Subcutaneous adipose tissue (tissue), 4 donors: ENCODE results near the gene CRNKL1. TPM values are rescaled to one million over a fixed set of nuclear protein-coding genes. Genes with fewer than 3 reads are reported as not detected.

ENCODE experiments used
- CTCF ChIP-seq: fragments of 450-650 bp; IDR thresholded peaks from one replicate; pipeline ENCODE4 v1.5.1; 2016; ENCODE audit warnings: low read depth, mild to moderate bottlenecking, control low read depth, antibody characterized with exemption, moderate library complexity
- total RNA-seq, 4 donors: library from RNA; depleted of rRNA; stranded (reverse); fragments of >200 nt; gene quantifications; one replicate each; pipeline ENCODE4 v1.1.0, GENCODE V29; 2016

The CRNKL1 gene
- total RNA-seq, 4 donors from 2014 or later = 20.2 to 38.6 (median 23.5) TPM

- TF ChIP-seq CTCF = no peak
Observed at GRCh38 chr20:20031790-20032189, 20.5 kb downstream of the CRNKL1 start.

- TF ChIP-seq CTCF = no peak
Observed at GRCh38 chr20:20027284-20027683, 25.0 kb downstream of the CRNKL1 start.

GRCh38 chr20:20024942-20025341, 27.3 kb downstream of the CRNKL1 start:
- TF ChIP-seq CTCF = no peak

- no peak for TF ChIP-seq CTCF
Observed at GRCh38 chr20:20023395-20023794, 28.9 kb downstream of the CRNKL1 start.

- no peak for TF ChIP-seq CTCF
Observed at GRCh38 chr20:20022498-20022897, 29.8 kb downstream of the CRNKL1 start.

GRCh38 chr20:20021835-20022234, 30.4 kb downstream of the CRNKL1 start:
- no peak for TF ChIP-seq CTCF

- no peak for TF ChIP-seq CTCF
Observed at GRCh38 chr20:20020908-20021307, 31.4 kb downstream of the CRNKL1 start.
